ENCODE measurements around the gene IFITM5. TPM values are rescaled to one million over a fixed set of nuclear protein-coding genes. Genes with fewer than 3 reads are reported as not detected.

The IFITM5 gene
- total and polyA plus RNA-seq, 8 donors = 0.18 to 0.91 (median 0.57) TPM; not detected in 4

GRCh38 chr11:261624-262023 lies 37.7 kb downstream of the IFITM5 start:
- Histone ChIP-seq H3K4me3 (no peak overlapping the region), H3K27me3 (no peaks in the 10 kb centered on the region), H3K36me3 (no peaks in the 10 kb centered on the region), H3K4me1 (no peaks in the 10 kb centered on the region), H3K27ac (no peak overlapping the region), H3K9me3 (peaks cover 0 to 5% of the 10 kb centered on the region in 2 donors)
- no peak for ATAC-seq
- DNase-seq = no peak
- no peak for TF ChIP-seq CTCF (IDR thresholded peaks at IDR 0.05)
- intact Hi-C loops (cut with DNase I) = no loop called here

- DNase-seq = no peak
- Histone ChIP-seq H3K27ac (no peak overlapping the region), H3K27me3 (no peaks in the 10 kb centered on the region), H3K36me3 (no peaks in the 10 kb centered on the region), H3K9me3 (no peaks in the 10 kb centered on the region), H3K4me1 (no peaks in the 10 kb centered on the region), H3K4me3 (no peak overlapping the region)
- TF ChIP-seq CTCF (IDR thresholded peaks at IDR 0.05) = no peak
- ATAC-seq = no peak
- intact Hi-C loops (cut with DNase I) = no loop called here
These were observed 39.9 kb downstream of the IFITM5 start for GRCh38 chr11:259413-259812.

- H3K4me1 ChIP-seq = no peaks in the 10 kb centered on the region
These were observed 41.4 kb downstream of the IFITM5 start for GRCh38 chr11:257766-258493.

GRCh38 chr11:256952-257737 lies 42.2 kb downstream of the IFITM5 start:
- Histone ChIP-seq H3K4me3 (no peak overlapping the region), H3K9me3 (no peaks in the 10 kb centered on the region), H3K36me3 (peaks cover 0 to 18% of the 10 kb centered on the region in 2 donors), H3K4me1 (no peaks in the 10 kb centered on the region), H3K27me3 (no peaks in the 10 kb centered on the region), H3K27ac (no peak overlapping the region)
- DNase-seq (no peak), ATAC-seq (no peak)
- intact Hi-C loops (cut with DNase I) = no loop called here
- TF ChIP-seq CTCF (IDR thresholded peaks at IDR 0.05) = no peak

More at GRCh38 chr11:257766-258493, 41.4 kb downstream of the IFITM5 start:
- ATAC-seq (no peak), DNase-seq (no peak)
- Histone ChIP-seq H3K9me3 (no peaks in the 10 kb centered on the region), H3K36me3 (peaks cover 0 to 11% of the 10 kb centered on the region in 2 donors), H3K27ac (no peak overlapping the region), H3K4me3 (no peak overlapping the region), H3K27me3 (no peaks in the 10 kb centered on the region)
- intact Hi-C loops (cut with DNase I) = no loop called here
- no peak for TF ChIP-seq CTCF (IDR thresholded peaks at IDR 0.05)

GRCh38 chr11:255816-256215 lies 43.5 kb downstream of the IFITM5 start:
- Histone ChIP-seq H3K4me3 (no peak overlapping the region), H3K4me1 (no peaks in the 10 kb centered on the region), H3K27ac (no peak overlapping the region), H3K36me3 (peaks cover 0 to 32% of the 10 kb centered on the region in 2 donors), H3K9me3 (no peaks in the 10 kb centered on the region), H3K27me3 (no peaks in the 10 kb centered on the region)
- ATAC-seq (no peak), DNase-seq (no peak)
- intact Hi-C loops (cut with DNase I) = no loop called here
- no peak for TF ChIP-seq CTCF (IDR thresholded peaks at IDR 0.05)

Data from left lung (tissue), 10 donors.